NOMO-1 treated with dmso at 0.1 percent for 144 hours (cell line): ENCODE measurements around the gene TMEM141.
"Not testable (repeated sequence)": the region's sequence is repeated elsewhere in the genome, so short reads cannot be mapped to it uniquely, and the experiment has no call there.

Experiments used
- DNase-seq: peaks from one replicate; lab custom pipeline; 2025; ENCODE audit not compliant: unreplicated experiment; lab: John Stamatoyannopoulos, UW

The TMEM141 gene

DNA sequence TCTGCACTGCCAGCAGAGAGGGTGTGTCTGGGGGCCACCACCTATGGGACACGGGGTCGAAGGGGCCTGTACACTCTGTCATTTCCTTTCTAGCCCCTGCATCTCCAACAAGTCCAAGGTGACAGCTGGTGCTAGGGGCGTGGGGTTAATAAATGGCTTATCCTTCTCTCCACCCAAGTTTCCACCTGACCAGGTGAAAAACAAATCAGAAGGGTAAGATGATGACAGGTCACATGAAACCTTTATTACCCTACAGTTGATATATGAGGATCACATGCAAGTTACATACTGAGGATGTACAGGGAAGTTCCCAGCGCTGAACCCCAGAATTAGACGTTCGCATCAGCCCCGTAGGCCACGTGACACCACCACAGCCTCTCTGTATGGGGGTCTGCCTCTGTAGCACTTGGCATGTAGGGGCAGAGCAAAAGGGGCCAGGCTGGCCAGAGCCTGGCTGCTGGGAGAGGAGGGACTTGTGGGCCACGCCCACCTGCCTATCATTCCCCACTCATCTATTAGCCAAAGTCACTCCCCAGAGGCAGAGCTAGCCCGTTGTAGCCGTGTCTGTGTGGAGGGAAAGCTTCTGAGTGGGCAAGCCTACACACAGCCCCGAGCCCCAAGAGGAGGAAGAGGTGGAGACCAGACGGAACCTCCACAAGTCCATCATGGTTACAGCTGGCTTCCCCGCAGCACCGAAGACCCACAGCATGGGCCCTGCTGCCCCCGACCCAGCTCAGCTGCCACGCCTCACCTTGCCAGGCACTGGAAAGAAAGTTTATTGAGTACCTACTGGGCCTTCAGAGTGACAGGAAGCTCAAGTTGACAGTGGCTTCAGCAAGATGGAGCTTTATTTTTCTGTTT lies 2.2 kb downstream of the TMEM141 start:
- no peak for DNase-seq

DNA sequence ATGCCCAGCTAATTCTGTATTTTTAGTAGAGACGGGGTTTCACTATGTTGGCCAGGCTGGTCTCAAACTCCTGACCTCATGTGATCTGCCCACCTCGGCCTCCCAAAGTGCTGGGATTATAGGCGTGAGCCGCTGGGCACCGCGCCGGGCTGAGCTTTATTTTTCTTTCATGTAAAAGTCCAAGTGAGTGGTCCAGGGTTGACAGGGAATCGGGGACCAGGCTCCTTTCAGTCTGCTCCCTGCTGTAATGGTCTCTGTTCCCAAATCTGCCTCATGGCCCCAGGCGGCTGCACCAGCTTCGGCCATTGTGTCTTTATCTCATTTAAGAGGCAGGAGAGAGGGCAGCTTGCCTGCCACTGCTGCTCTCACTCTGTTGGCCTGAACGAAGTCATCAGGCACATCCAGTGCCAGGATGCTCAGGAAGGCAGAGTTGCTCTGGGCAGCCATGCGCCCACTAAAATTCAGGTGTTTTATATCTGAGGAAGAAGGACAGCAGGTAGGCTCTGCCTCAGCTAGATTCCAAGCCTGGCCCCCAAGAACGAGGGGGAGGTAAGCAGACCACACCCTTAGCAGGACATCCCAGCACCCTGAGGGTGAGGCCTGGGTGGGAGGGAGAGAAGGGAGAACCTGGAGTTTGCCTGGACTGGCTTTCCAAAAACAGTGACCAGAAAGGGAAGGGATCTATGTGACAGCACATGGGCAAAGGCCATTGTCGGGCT lies 3.3 kb downstream of the TMEM141 start:
- DNase-seq = no peak

DNA sequence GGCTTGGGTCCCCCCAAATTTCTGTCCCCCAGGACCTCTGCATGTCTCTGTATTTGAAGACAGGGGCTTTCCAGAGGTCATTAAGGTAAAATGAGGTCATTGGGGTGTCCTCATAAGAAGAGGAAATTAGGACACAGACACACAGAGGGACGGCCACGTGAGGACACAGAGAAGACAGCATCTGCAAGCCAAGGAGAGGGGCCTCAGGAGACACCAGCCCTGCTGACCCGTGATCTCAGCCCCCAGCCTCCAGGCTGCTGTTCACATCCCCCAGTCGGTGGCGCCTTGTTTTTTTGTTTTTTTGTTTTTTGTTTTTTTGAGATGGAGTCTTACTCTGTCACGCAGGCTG lies 3.8 kb downstream of the TMEM141 start:
- no peak for DNase-seq

DNA sequence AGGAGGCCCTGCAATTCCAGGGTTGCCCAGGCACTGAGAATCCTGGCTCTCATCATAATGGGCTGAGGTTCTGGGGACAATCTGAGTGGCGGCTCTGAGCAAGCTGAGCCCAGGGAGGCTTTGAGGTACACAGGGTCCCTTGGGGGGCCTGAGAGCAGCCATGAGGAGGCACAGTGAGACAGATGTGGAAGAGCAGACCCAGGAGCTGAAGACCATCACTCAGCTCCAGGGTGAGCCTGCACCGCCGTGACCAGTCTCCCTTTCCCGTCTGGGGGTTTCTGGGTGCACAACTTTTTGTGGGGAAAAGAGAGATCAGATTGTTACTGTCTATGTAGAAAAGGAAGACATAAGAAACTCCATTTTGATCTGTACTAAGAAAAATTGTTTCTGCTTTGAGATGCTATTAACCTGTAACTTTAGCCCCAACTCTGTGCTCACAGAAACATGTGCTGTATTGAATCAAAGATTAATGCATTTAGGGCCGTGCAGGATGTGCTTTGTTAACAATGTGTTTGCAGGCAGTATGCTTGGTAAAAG lies 5.2 kb downstream of the TMEM141 start, which contains the start of gene CCDC183:
Gene CCDC183, plus strand, starts transcription at position 101 of the 537 bp plus-strand sequence. Its CDS starts 60 bp downstream, at position 161.
- no peak for DNase-seq

DNA sequence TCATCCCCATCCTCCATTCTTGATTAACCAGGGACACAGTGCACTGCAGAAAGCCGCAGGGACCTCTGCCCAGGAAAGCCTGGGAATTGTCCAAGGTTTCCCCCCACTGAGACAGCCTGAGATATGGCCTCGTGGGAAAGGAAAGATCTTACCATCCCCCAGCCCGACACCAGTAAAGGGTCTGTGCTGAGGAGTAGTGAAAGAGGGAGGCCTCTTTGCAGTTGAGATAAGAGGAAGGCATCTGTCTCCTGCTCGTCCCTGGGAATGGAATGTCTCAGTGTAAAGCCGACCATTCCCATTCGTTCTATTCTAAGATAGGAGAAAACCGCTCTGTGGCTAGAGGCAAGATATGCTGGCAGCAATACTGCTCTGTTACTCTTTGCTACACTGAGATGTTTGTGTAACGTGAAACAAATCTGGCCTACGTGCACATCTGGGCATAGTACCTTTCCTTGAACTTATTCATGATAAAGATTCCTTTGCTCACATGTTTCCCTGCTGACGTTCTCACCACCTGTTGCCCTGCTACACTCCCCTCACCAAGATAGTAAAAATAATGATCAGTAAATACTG lies 5.7 kb downstream of the TMEM141 start:
- DNase-seq = not testable (repeated sequence)

DNA sequence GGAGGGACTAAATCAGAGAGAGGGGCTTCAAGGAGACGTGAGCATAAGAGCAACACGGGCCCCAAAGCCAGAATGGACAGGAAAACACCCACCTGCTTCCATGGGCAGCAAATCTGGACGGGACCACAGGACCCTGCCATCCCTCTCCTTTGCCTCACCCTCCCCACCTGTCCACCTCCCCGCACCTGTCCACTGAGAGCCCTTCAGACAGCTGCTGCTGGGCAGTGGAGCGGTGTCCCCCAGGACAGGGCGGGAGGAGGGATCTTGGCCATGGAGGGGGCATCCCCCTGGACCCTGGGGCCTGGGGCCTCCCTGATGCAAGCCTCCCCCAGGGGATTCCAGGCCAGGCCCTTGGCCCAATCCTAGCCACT lies 7.5 kb downstream of the TMEM141 start:
- DNase-seq = no peak

DNA sequence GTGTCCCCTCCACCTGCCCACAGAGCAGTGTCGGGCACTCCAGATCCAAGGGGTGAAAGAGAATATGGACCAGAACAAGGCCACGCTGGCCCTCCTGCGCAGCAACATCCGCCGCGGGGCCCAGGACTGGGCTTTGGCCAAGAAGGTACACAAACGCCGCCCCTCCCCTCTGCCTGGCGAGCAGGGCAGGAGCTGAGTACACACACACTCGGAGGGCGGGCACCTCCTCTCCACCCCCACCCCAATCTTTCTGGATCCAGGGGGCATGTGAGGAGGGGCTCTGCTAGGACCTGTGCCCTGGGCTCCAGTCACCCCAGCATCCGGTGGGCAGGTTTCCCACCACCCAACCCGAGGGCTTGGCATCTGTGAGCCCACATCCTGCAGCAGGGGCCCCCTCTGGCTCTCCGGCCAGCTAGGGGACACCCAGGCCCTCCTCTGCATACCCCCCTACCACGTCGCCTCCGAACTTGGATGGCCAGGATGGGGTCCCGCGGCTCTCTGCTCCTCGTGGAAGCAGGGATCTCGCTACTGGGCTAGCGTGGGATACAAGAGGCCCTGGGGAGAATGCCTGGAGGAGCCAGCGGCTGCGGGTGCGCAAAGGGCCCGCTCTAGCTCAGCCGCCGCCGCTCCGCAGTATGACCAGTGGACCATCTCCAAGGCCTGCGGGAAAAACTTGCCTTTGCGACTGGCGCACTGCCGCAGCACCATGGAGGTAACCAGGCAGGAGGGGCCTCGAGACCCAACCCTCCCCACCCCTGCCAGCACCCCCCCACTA lies 8.1 kb downstream of the TMEM141 start:
- no peak for DNase-seq

DNA sequence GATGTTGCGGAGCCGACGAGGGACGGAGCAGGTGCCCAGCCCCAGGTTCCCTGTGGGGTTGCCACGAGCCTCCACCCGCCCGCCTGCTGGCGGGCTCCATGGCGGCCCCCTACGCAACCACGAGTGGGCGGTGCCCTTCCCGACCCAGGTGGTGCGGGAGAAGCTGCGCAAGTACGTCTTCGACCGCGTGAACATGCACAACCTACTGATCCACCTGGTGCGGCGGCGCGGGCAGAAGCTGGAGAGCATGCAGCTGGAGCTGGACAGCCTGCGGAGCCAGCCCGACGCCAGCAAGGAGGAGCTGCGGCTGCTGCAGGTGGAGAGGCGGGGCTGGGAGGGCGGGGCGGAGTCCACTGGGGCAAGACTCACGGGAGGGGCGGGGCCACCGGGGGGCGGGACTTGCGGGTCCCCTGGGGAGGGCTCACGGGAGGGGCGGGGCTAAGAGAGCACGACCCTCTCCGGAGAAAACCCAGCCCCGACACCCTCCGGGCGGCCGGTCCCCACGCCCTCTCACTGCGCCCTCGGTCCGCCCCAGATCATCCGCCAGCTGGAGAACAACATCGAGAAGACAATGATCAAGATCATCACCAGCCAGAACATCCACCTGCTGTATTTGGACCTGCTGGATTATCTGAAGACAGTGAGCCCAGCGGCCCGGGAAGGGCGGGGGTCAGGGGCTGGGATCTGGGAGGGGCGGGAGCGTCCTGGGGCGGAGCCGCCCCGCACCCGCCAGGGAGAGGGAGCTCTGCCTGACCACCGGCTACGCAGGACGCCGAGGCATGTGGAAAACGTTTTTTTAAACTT lies 8.9 kb downstream of the TMEM141 start:
- peak; percentile 65 for DNase-seq

DNA sequence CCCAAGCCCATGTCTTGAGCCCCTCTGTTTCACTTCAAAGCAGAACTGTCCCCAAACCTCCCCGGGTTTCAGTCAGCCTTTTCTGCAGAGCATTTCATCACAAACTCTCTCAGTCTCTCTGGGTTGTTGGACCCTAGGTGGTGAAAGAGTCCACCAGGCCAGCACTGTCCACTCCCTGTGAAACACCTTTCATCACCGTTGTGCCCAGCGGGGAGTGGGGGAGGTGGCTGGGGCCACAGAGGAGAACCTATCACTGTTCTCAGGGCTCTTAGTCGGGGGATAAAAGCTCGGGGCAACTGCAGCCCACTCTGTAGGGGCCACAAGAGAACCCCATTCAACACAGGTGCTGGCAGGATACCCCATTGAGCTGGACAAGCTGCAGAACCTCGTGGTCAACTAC lies 11.2 kb downstream of the TMEM141 start:
- no peak for DNase-seq

DNA sequence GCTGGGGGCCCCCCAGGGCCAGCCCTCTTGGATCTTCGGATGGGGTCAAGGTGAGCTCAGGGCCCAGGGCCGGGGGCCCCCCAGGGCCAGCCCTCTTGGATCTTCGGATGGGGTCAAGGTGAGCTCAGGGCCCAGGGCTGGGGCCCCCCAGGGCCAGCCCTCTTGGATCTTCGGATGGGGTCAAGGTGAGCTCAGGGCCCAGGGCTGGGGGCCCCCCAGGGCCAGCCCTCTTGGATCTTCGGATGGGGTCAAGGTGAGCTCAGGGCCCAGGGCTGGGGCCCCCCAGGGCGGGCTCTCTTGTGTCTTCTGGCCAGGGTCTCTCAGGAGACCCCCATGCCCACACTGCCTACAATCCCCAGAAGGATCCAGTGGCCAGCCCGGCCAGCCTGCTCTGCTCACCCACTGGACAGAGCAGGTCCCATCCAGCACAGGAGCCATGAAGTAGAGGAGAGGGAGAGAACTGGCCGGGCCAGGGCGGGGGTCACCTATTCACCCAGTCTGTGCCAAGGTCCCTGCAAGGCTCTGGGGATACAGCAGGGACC lies 11.9 kb downstream of the TMEM141 start:
- DNase-seq = not testable (repeated sequence)

DNA sequence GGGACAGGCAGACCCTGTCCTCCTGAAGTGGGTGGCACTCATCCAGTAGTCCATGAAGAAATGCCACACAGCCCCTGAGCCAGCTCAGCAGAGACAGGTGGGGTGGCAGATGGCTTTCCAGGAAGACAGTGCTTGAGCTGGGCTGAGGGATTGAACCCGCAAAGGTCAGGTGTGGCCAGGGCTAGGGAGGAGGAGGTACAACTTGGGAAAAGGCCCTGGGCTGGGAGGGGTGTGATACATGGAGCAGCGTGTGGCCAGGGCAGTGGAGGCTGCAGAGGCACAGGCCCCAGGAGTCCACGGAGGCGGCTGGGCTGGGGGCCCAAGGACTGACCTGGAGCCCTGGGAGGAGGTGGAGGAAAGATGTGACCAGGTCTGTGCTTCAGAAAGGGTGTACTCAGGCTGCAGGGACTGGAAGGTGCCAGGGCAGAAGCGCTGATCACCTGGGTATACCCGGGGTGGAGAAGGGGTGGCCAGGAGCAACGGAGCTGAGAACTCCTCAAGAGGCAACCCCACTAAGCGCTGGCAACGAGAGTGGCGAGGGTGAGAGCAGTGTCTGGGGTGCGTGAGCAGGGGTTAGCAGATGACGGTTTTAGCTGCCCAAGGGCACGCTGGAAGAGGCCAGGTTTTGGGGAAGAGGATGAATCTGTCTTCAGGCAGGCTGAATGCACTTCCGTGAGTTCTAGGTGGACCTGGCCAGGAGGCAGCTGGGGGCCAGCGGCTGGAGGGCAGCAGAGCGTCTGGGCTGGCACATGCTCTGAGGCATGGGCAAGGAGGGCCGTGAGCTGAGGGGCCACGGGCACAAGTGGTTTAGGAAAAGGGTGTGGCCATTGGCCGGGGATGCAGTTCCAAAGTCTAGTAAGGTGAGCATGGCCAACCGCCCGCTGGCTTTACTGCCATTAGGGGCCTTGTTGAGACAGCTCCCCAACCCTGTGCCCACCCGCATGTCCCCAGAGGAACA lies 12.7 kb downstream of the TMEM141 start:
- DNase-seq = no peak

DNA sequence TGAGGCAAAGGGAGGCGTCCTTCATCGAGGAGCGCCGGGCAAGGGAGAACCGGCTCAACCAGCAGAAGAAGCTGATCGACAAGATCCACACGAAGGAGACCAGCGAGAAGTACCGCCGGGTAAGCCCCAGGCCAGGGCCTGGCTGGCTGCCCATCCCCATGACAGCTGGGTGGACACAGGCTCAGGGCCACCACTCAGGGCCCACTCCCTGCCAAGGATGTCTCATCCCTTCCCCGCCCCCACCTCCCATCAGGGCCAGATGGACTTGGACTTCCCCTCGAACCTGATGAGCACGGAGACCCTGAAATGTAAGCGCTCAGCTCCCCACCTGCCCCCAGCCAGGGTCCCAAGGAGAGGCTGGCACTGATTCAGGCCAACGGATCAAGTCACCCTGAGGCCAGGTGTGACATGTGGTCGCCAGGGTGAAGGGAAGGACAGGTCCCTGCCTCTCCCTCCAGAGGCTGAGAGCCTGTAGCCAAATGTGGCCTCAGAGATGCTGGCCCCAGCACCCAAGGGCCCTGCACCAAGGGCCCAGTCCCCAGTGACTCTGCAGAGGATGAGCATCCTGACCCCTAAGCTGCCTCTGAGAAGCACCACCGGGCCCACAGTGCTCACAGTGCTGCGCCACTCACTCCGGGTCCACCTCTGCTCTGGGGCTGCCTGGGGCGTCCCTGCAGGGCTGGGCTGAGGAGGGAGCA lies 13.5 kb downstream of the TMEM141 start:
- no peak for DNase-seq

DNA sequence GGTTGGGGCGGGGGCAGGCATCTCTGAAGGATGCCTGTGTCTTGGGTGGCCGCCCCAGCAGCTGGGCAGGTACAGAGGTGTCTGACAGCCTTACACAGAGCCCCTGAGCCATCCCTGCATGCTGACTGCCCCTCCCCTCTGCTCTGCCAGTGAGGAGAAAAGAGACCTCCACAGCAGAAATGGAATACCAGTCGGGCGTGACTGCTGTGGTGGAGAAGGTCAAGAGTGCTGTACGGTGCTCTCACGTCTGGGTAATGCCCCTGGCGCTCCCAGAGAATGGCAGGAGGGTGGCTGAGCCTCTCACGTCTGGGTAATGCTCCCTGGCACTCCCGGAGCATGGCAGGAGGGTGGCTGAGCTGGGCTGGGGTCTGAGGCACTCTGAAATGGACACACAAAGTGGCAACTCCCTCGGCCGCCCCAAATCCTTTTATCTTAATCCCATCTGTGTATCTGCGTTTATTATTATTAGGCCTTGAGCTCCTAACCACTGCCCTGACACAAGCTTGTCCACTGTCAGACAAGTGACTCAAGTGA lies 14.1 kb downstream of the TMEM141 start:
- no peak for DNase-seq

DNA sequence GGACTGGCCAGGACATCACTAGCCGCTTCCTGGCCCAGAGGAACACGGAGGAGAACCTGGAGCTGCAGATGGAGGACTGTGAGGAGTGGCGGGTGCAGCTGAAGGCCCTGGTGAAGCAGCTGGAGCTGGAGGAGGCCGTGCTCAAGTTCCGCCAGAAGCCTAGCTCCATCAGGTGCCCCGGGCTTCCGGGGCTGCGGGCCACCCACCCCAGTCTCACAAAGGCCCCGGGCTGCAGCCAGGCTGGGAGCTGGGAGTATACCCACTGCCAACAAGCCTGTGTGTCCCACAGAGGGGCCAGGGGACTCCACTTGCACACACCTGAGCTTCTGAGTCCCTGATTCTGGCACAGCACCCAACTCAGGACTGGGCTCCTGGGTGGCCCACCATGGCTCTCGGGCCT lies 14.9 kb downstream of the TMEM141 start:
- no peak for DNase-seq

DNA sequence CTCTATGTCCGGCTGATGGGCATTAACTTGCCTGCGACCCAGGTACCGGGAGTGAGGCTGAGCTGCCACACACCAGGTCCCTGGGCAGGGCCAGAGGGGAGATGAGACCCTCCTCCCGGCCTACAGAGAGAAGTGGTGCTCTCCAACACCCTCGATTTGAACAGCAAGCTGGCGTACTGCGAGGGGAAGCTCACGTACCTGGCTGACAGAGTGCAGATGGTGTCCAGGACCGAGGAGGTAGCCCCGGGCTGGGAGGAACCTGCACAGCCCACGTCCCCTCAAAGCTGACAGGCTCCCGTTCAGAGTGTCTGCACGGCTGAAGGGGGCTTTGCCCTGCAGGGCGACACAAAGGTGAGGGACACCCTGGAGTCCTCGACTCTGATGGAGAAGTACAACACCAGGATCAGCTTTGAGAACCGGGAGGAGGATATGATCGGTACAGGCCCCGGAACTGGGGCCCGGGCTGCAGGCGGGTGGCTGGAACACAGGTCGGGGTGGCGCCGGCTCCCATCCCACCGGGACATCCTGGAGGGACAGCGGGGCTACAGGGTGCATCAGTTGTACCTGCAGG lies 15.6 kb downstream of the TMEM141 start:
- DNase-seq = no peak

DNA sequence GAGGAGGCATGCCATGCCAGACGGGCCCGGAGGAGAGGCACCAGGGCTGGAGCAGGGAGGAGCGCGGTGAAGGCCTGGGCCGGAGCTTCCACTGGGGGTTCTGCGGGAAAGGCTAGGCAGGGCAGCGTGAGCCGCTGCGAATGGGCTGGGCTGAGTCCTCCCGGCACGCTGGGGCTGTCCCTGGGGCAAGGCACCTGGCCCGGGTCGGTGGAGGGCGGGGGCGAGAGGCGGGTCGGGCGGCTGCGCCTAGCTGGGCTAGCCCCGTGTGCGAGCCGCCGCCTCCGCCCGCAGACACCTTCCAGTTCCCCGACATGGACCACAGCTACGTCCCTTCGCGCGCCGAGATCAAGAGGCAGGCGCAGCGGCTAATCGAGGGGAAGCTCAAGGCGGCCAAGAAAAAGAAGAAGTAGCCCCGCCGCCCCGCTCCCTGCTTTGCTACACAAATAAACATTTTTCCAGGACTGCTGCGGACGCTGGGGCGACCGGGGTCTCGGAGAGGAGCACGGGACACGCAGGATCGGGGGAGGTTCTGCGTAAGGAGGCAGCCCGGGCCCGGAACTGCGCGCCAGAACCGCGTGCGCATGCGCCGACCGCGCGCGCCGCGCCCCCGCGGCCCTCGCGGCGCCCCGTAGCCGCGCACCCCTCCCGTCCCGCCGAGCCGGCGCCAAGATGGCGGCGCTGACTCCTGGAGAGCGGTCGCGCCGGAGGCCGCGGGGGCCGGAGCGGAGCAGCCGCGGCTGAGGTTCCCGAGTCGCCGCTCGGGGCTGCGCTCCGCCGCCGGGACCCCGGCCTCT lies 16.3 kb downstream of the TMEM141 start, which contains the start of gene RABL6:
Gene RABL6, plus strand, starts transcription at position 668 of the 794 bp plus-strand sequence. CDS start 249 bp downstream, outside the sequence.
- DNase-seq = peak; percentile 83
